Suppressor macrophage treated with lipopolysaccharide for 4 hours (primary cell): ENCODE results near the gene SLC15A3.
"Not testable (repeated sequence)": the region's sequence is repeated elsewhere in the genome, so short reads cannot be mapped to it uniquely, and the experiment has no call there.

ENCODE experiments used
- DNase-seq: peaks from one replicate; pipeline ENCODE4 v3.0.0-alpha.2; 2020

The SLC15A3 gene

DNA sequence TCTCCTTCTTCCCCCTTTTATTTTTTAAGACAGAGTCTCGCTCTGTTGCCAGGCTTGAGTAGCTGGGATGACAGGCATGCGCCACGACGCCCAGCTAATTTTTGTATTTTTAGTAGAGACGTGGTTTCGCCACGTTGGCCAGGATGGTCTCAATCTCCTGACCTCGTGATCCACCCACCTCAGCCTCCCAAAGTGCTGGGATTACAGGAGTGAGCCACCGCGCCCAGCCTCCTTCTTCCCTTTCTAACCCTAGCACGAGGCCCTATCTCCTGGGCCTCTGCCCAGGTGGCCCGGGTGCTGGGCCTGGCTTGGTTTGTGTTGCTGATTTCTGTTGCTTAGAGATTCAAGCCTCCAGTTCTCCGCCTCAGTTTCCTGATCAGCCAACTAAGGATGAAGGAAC lies 22.3 kb upstream of the SLC15A3 start:
- DNase-seq = not testable (repeated sequence)

DNA sequence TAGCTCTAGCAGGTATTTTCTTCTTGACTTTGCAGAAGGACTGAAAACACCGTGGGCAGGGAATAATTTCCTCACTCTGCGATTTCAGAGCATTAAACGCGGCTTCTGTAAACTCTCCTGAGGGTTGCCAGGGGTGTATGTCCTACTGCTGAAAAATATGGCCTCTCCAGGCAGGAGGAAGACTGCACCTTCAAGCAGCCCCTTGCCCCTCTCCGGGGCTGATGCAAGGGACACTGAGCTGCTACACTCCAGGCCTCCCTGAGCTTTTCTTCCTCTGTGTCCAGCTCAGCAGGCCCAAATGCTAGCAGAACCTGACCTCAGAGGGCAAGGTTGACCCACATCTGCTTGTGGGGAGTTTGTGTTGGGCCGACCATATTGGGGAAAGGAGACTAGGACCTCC lies 21.7 kb upstream of the SLC15A3 start:
- no peak for DNase-seq

DNA sequence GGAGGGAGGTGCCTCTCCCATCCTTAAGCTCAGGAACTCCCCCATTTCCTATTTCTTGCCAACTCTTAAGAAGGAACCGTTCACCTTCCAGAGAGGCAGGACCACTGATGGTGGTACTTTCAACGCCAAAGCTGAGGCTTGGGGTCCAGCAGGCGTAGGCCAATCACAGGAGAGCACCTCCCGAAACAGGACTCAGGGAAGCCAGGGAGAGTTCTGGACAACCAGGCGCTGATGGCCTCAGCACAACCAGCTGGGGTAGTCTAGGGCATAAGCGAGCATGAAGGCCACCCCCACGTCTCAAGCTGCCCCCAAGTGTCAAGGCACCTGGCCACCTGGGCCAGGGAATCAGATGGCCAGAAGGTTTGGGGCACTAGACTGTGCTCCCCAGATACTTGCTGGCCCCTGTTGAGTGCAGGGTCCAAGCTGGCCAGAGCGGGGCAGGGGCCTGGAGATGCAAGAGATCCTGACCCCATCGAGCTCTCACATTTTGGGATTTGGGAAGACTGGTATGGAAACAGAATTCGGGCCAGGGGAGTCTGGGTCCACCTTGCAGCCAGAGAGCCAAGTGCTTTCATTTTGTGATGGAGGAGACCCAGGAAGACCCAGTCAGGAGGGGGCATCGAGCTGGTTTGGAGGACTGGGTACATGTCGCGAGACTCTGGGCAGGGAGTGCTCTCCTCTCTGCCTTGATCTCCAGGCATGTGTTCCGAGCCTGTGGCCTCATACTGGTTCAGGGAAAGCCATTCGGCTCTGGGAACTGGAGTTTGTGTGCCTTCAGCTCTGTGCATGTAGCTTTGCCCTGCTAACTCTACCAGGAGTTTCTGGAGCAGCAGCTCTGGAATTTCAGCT lies 20.4 kb upstream of the SLC15A3 start:
- DNase-seq = no peak

DNA sequence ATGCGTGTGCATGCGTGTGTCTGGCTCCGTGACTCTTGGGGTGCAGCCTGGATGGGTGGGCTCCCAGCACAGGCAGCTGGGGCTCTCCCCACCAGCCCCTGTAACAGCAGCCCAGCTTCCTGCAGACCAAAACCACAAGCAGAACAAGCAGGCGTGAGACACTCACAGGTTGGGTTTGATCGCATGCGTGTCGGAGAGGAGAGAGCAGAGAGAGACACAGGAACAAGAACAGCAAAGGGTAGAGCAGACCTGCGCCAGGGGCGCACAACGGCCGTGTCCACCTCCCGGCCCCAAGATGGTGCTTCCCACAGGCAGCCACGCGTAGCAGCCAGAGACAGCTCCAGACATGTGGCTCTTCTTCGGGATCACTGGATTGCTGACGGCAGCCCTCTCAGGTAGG lies 19.5 kb upstream of the SLC15A3 start, which contains the start of gene CD6:
TSS of gene CD6 (plus strand) at position 161 of the 400 bp plus-strand sequence. CDS start at position 347, 186 bp downstream.
- no peak for DNase-seq

DNA sequence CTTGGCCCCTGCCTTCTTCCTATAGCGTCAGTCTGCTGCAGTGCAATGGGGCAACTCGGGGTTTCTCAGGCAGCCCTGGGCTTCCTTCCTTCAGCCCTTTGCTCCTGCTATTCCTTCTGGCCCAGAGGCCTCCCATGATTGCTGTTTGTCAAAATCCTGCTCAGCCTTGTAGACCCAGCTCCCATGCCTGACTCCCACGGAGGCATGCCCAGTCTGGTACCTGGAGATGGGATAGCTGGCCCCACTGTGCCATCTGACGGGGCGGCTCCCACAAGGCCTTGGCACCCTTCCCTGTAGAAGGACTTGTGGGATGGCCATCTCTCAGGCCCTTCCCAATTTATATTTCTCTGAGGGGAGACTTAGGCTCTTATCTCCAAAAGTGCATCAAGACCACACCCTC lies 18.9 kb upstream of the SLC15A3 start:
- DNase-seq = no peak

DNA sequence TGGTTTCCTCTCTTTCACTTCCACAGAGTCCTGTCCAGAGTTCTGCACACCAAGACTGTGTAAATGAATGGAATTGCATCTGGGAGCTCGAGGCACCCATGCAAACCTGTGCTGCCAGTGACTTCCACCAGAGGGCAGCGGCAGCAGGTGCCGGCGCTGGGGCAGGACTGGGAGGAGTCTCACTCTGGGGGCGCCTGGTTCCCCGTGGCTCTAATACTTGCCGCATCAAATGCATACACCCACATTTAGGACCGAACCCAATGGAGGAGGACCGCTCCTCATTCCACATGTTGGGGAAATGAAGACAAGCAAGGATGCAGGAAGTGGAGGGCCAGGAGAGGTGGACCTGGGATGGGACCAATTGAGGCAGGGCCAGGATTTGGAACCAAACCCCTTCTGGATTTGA lies 18.4 kb upstream of the SLC15A3 start:
- DNase-seq = peak; percentile 70

DNA sequence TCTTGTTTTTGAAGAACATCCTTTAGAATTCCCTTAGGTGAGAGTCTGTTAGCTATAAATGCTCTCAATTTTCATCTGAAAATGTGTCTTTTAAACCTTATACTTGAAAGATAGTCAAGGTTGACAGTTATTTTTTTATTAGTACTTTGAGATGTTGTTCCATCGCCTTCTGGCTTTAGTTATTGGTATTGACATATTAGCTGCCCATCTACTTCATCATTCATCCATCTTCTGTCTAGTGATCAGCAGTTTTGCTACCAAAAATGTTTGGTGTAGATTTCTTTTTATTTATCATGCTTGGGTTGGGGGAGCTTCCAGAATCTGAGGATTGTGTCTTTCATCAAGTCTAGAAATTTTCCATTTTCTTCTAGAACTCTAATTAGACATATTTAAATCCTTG lies 16.2 kb upstream of the SLC15A3 start:
- no peak for DNase-seq

DNA sequence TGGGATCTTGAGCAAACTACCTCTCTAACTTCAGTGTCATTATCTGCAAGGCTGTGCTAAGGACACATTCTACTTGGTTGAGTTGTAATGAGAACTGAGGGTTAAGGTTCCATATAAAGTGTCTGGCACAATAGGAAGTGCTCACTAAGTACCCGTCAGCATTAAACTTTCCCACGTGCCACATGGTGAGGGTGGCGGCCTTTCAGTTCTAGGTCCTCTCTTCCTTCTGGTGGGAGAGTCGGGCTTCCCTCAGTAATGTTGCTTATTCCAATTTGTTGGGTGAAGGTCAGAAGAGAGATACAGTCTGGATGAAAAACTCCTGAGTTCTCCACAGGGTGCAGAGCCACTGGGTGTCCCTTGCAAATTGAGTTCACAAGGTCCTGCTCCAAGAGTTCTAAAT lies 14.9 kb upstream of the SLC15A3 start:
- DNase-seq = peak; percentile 35

DNA sequence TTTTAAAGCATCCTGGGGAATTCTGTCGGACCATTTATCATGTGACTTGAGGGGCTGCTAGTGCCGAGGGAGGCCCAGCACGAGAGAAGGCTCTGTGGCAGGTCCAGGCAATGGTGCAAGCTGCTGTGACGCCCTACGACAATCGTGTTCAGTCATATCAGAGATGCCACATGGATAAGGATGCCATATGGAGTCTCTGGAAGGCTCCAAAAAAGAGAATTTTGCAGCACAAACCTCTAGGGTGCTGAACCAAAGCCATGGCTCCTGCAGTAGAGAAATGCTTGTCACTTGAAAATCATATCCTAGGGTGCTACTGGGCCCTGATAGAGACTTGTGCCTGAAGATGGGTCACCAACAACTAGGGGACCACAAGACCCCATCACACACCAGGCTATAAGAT lies 12.8 kb upstream of the SLC15A3 start:
- no peak for DNase-seq

DNA sequence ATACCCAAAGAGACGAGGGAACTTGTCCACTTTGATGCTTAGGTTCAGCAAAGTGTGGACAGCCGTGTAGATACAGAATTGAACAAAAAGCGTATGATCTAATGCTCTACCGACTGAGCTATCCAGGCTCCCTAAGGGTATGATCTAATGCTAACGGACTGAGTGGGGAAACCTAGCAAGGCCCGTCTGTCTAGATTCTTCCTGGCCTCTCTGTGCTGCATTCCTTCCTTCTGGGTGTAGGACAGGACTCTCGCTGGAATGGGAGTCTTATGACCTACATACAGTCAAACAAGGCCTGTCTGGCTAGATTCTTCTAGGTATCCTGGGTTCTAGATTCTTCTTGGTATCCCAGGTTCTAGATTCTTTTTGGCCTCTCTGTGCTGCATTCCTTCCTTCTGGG lies 8.4 kb upstream of the SLC15A3 start:
- DNase-seq = no peak

DNA sequence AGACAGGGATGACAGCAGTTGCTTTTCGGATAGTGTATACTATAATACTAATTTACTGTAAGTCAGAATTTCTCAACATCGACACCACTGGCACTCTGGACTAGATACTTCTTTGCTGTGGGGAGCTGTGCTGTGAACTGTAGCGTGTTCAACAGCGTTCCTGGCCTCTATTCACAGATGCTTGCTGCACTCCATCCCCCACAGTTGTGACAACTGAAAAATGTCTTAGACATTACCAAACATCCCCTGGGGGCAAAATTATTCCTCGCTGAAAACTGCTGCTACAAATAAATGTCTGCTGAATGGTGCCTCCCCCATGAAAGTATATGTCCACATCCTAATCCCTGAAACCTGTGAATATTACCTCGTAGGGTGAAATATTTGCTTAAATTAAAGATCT lies 7.5 kb upstream of the SLC15A3 start:
- no peak for DNase-seq

DNA sequence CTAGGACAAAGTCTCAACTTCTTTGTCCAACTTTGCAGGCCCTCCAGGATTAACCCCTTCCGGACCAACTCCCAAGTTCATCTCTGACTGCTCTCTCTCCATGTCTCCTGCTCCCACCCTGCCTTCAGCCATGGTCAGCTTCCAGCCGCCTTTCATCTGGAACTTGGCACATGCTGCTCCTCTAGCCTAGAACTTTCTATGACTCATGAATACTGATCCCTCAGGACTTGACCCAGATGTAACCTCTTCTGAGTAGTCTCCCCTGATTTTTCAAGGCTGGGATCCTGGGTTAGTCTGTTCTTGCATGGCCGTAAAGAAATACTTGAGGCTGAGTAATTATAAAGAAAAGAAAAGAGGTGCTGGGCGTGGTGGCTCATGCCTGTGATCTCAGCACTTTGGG lies 5.2 kb upstream of the SLC15A3 start:
- DNase-seq = no peak

DNA sequence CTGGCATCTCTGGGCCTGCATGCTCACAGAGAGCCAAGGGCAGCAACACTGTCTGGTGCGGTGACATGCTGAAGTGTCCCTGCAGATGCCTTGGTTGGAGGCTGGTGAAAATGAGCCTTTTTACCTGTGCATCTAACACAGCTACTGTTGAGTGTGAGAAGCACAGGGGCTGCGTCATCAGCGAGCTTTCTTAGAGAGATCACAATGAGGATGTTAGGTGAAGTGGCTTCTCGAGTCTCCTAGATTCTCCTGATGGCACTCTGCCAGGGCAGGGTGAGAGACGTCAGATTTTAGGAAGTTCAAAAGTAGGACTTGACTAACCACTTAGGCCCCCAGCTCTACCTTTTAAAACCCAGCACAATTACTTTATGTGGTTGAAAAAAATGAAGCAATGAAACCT lies 3.6 kb upstream of the SLC15A3 start:
- no peak for DNase-seq

DNA sequence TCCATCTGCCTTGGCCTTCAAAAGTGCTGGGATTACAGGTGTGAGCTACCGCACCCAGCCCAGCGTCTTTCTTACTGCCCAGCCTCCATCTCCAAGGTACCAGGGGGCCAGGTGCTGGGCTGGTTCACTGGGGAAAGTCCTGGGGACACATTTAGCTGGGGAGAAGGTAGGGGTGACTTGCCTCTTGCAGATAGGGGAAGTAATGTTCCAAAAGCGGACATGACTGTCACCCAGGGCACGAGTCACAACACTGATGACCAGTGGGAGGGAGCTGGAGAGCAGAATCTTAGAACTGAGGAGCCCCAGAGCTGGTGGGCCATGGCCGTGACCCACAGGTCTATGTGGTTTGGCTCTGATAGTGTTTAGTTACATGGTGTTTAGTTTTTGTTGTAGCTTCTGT lies 2.4 kb upstream of the SLC15A3 start:
- peak; percentile 87 for DNase-seq

DNA sequence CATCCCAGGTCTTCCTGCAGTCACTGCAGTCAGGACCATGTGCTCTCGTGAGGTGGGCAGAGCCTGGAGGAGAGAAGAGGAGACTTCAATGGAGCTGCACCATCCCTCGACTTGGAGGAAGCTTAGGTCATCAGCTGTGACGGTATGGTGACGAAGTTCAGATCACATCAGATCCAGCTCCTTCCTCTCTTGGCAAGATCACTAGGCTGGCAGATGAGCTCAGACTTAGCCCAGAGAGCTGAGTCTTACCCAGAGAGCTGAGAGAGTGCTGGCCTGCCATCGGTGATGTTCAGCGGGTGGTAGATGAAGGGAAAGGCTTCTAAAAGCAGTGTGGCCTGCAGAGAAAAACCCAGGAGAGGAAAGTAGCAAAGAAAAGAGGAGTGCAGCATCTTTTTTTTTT lies 1.8 kb upstream of the SLC15A3 start:
- peak; percentile 94 for DNase-seq

DNA sequence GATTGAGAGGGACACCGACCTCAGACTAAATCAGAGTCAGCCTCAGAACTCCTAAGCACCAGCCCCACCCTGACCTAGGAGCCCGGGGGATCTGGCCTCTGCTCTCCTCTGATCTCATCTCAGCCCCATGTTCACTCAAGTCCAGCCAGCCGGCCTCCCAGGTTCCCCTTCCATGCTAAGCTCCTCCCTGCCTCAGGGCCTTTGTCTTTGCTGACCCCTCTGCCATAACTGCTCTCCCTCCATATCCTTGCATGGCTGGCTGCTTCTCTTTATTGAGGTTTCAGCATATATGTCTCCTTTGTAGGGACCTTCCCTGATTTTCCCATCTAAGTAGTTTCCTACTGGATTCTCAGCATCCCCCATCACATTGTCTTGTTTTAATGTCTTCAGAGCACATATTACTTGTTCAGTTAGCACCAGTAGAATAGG lies 780 bp upstream of the SLC15A3 start:
- no peak for DNase-seq

DNA sequence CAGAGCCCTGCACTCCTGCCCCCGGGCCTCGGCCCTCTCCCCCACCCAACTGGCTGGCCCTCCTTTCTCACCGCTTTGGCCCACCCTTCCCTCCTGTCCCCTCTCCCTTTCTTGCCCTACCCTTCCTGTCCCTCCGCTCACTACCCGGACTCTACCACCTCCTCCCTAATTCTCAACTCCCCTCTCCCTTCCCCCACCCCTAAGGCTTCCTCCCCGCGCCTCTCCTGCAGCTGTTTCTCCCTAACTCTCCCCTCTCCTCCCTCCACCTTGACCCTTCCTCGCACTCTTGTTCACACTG lies 421 bp downstream of the SLC15A3 start:
- peak; percentile 53 for DNase-seq

DNA sequence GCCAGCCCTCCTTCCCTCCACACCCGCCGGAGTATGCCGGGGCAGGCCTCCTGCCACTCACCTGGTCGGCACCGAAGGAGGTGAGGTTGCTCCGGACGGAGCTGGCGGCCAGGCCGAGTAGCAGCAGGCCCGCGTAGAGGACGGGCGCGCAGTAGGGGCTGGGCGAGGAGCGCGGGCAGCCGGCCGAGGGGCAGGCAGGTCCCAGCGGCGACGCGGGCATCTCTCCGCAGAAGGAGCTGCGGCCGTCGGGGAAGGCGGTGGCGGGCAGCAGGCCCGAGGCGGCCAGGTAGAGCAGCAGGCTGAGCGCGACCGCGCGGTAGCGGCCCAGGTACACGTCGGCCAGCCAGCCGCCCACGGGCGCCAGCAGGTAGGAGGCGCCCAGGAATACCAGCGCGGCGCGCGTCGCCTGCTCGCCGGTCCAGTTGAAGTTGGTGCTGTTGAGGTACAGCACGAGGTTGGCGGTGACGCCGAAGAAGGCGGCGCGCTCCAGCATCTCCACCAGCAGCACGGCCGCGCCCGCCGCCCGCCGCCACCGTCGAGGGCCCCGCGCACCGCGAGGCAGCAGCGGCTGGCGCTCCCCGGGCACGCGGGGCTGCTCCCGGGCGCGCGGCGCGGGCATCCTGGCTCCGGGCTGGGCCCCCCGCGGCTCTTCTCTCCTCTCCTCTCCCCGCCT lies 907 bp downstream of the SLC15A3 start:
- peak; percentile 62 for DNase-seq

DNA sequence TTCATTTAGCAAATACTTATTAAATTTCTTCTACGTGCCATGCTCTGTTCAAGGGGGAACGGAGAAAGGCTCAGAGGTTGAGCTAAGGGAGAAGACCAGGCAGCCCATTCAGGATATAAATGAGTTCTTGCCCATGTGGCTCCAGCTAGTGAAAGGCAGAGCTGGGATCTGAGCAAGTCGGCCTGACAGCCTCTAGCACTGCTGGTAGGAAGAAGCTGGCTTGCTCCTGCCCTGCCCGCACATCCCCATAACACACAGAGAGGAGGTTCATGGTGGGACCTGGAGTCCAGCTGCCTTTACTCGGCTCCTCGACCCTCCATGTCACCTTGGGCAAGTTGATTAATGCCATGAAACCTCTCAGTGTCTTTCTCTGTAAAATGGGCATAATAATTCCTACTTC lies 2.0 kb downstream of the SLC15A3 start:
- no peak for DNase-seq

DNA sequence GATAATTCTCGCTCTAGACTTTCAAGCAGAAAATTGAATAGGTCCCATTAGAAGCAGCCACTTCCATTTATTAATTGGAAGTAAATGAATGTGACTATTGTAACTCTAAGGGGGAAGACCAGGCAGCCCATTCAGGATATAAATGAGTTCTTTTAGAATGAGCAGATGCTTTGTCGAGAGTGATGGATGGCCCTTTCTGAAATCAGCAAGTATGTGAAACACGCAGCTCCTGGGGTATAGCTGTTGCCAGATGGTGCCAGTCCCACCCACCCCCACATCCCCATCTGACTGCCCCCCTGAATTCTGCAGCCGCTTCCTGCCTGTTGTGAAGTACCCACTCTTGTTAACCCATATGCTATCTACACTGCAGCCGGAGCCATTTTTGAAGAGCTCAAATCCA lies 3.7 kb downstream of the SLC15A3 start:
- DNase-seq = no peak

DNA sequence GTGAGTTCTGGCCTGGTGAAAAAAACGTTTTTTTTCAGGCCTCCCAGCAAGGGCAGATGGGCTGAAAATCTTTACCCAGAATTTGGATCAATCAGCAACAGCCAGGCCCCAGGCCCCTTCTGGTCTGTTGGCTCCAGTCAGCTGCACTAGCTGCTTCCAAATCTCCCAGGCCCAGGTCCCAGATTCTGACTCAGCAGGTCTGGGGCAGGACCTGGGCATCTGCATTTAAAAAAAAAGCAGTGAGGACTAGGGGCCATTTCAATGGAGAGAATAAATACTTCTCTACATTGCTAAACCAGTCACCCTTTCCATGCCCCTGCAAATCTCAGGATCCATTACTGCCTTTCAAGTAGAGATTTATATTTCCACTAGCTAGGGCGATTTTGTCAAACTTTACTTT lies 4.3 kb downstream of the SLC15A3 start:
- DNase-seq = no peak

DNA sequence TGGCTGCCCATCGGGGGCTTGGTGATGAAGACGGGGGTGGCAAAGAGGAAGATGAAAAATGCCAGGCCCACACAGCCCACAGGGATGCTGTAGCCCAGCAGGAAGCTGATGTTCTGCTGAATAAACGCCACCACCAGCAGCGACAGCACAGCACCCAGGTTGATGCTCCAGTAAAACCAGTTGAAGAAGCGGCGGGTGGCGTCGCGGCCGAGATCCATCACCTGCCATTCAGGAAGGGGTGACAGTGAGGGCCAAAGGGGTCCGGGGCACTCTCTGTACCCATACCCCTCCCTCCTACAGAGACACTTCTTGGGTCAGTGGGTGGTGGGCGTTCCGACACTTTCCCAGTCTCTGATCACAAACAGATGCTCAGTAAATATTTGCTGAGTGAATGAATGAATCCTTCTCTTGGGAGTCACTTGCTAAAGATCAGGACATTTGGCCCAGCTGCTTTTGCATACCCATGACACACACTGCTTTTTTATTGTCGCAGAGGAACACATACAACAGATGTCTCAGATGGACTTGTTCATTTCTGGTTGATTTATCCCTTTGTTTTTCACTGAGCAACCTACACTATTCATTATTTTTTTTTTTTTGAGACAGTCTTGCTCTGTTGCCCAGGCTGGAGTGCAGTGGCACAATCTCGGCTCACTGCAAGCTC lies 5.2 kb downstream of the SLC15A3 start:
- no peak for DNase-seq

DNA sequence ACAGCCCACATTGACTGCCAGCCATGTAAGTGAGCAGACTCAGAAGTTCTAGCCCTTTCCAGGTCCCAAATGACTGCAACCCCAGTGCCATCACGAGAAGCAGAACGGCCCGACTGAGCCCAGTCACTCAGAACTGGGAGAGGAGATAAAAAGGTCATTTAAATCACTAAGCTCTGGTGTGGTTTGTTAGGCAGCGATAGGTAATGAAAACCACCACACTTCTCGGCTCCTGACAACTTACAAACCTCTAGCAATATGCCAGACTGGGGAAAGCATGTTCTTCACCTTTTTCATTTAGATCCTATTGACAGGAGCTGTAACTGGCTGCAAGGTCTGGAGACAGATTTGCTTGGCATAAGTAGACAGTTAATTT lies 6.7 kb downstream of the SLC15A3 start:
- DNase-seq = no peak
